HEK293T (cell line): ENCODE results near the gene SEPTIN11.

Source experiments
- CTCF ChIA-PET: fragments of 350-600 bp; formaldehyde crosslinking; extraction: SDS; loops from one replicate; lab custom pipeline; 2021; ENCODE audit warnings: antibody characterized with exemption, inconsistent platforms; lab: Yijun Ruan, JAX
- POLR2A ChIA-PET: fragments of 350-600 bp; formaldehyde crosslinking; extraction: SDS; loops from one replicate; lab custom pipeline; 2020; ENCODE audit warnings: antibody characterized with exemption, inconsistent platforms; lab: Yijun Ruan, JAX
- DNase-seq: peaks from one replicate; pipeline ENCODE4 v3.0.0; 2012; ENCODE audit warnings: mixed read lengths; ENCODE audit errors: extremely low spot score
- ARNT ChIP-seq: fragments of 450-650 bp; IDR thresholded peaks from 2 replicates; pipeline ENCODE4 v1.6.1; 2017; ENCODE audit warnings: mild to moderate bottlenecking
- BHLHE40 ChIP-seq: fragments of 450-650 bp; IDR thresholded peaks from 2 replicates; pipeline ENCODE4 v1.6.1; 2016; ENCODE audit warnings: mild to moderate bottlenecking, moderate library complexity, borderline replicate concordance
- CTBP1 ChIP-seq: fragments of 450-650 bp; IDR thresholded peaks from 2 replicates; pipeline ENCODE4 v1.6.1; 2016; ENCODE audit warnings: borderline replicate concordance
- ELF4 ChIP-seq: fragments of 450-650 bp; IDR thresholded peaks from 2 replicates; pipeline ENCODE4 v1.6.1; 2017; ENCODE audit warnings: antibody characterized with exemption
- FOXA1 ChIP-seq: fragments of 450-650 bp; IDR thresholded peaks from 2 replicates; pipeline ENCODE4 v1.6.1; 2016; ENCODE audit warnings: mild to moderate bottlenecking
- FOXK2 ChIP-seq: fragments of 450-650 bp; IDR thresholded peaks from 2 replicates; pipeline ENCODE4 v1.6.1; 2016; ENCODE audit warnings: mild to moderate bottlenecking
- FOXM1 ChIP-seq: fragments of 450-650 bp; IDR thresholded peaks from 2 replicates; pipeline ENCODE4 v1.6.1; 2017; ENCODE audit warnings: mild to moderate bottlenecking, borderline replicate concordance
- HDGF ChIP-seq: fragments of 450-650 bp; IDR thresholded peaks from 2 replicates; pipeline ENCODE4 v1.6.1; 2017; ENCODE audit warnings: antibody characterized with exemption, borderline replicate concordance
- L3MBTL2 ChIP-seq: fragments of 450-650 bp; conservative IDR thresholded peaks from 2 replicates; pipeline ENCODE4 v1.6.1; 2016; ENCODE audit warnings: mild to moderate bottlenecking
- LEF1 ChIP-seq: fragments of 450-650 bp; IDR thresholded peaks from 2 replicates; pipeline ENCODE4 v1.6.1; 2017; ENCODE audit warnings: mild to moderate bottlenecking, borderline replicate concordance
- NFRKB ChIP-seq: fragments of 450-650 bp; IDR thresholded peaks from 2 replicates; pipeline ENCODE4 v1.6.1; 2016; ENCODE audit warnings: mild to moderate bottlenecking, moderate library complexity
- SP1 ChIP-seq: fragments of 450-650 bp; IDR thresholded peaks from 2 replicates; pipeline ENCODE4 v1.6.1; 2017
- SUZ12 ChIP-seq: fragments of 450-650 bp; IDR thresholded peaks from 2 replicates; pipeline ENCODE4 v1.6.1; 2016; ENCODE audit warnings: mild to moderate bottlenecking
- TARDBP ChIP-seq: fragments of 450-650 bp; IDR thresholded peaks from 2 replicates; pipeline ENCODE4 v1.6.1; 2016
- ZNF384 ChIP-seq: fragments of 450-650 bp; IDR thresholded peaks from 2 replicates; pipeline ENCODE4 v1.6.1; 2016
- TF ChIP-seq, protein P1 (sequence below): fragments of 450-650 bp; IDR thresholded peaks from 2 replicates; pipeline ENCODE4 v1.6.1; 2016

SEPTIN11 gene

DNA sequence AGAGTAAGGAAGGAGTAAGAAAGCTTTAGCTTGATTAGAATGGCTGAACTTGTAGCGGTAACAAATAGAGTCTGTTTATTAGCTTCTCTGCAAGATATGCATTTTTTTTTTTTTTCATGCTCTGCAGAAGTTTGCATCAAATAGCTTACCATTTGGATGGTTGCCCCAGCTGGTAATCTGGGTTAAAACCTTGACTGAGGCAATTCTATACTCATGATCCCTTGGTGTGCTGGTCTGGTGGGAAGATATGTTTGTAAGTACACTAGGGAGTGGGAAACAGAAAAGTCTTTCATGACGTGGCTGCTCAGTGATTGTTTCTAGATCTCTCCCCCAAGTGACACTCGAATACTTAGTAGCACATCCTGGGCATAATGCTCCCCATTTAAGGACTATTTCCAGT, 32.1 kb downstream of the SEPTIN11 start:
- no peak for DNase-seq
- no peak for TF ChIP-seq ARNT
- TF ChIP-seq L3MBTL2: no peak
- no peak for TF ChIP-seq SUZ12
- no peak for TF ChIP-seq NFRKB
- TF ChIP-seq ELF4: no peak
- TF ChIP-seq LEF1: no peak
- ChIA-PET POLR2A (no interaction called here), CTCF (no interaction called here)

DNA sequence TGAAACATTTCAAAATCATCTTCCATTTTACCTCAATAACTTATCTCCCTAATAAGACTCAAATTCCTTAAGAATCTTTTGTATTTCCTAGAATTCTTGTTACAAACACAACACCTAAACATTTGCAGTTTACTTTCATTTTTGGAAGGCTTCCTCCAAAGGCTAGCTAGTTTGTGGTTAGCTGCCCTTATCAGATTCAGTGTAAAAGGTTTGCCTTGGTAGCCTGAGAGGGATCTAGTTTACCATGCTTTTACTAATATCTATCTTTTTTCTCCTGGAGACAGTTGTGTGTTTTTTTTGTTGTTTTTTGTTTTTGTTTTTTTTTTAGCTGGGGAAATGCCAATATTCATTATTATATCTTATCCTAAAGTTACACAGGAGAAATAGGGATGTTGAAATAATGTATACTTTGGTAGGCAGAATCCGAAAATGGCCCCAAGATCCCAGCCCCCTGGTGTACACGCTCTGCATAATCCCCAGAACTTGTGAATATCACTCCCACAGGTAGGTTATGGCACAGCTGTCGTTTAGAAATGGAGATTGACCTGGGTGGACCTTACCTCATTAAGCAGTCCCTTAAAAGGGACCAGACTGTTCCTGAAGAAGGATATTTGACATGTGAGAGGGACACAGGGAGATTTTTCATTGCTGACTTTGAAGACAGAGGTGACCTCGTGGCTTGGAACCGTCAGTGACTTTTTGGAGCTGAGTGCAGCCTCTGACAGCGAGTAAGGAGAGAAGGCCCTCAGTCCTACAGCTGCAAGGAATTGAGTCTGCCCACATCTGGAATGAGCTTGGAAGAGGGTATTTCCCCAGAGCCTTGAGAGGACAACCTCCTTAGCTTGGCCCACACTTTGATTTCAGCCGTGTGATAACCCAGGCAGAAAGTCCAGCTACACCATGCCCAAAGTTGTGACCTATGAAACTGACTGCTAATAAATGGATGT, 33.4 kb downstream of the SEPTIN11 start:
- DNase-seq: peak; percentile 34
- CTCF ChIA-PET: interaction anchor here (0.8 kb wide), 1 partner anchor 16 kb away, joined by 4 read pairs; no protein-coding TSS in a partner anchor
- TF ChIP-seq ARNT (no peak), FOXK2 (no peak), BHLHE40 (no peak), ZNF384 (no peak), CTBP1 (no peak), FOXA1 (no peak), L3MBTL2 (no peak), FOXM1 (no peak), SUZ12 (no peak), ELF4 (no peak), HDGF (no peak), SP1 (no peak), NFRKB (no peak), LEF1 (no peak), TARDBP (no peak)
- TF ChIP-seq, protein P1, sequence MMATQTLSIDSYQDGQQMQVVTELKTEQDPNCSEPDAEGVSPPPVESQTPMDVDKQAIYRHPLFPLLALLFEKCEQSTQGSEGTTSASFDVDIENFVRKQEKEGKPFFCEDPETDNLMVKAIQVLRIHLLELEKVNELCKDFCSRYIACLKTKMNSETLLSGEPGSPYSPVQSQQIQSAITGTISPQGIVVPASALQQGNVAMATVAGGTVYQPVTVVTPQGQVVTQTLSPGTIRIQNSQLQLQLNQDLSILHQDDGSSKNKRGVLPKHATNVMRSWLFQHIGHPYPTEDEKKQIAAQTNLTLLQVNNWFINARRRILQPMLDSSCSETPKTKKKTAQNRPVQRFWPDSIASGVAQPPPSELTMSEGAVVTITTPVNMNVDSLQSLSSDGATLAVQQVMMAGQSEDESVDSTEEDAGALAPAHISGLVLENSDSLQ: no peak
- POLR2A ChIA-PET: no interaction called here

DNA sequence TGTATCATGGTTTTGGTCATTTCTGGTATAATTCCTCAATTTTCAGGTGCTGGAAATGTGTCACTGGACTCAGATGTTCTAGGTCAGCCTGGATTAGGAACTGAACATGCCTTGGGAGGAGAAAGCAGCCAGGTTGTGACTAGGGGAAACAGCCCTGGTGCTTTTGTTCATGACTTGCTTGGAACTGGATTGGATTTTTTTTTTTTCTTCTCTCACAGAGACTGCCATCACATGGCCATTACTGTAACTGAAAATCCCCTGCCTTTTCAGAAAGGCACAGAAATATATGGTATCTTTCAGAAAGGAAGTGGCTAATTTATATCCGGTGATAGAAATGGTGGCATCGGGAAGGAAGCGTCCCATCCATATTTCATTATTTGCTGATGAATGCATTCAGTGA, 34.6 kb downstream of the SEPTIN11 start:
- TF ChIP-seq FOXK2: no peak
- peak; percentile 81 for TF ChIP-seq ZNF384
- no peak for TF ChIP-seq SP1
- TF ChIP-seq SUZ12: no peak
- TF ChIP-seq TARDBP: no peak
- TF ChIP-seq FOXA1: no peak
- ChIA-PET CTCF (no interaction called here), POLR2A (no interaction called here)
- peak; percentile 24 for DNase-seq

DNA sequence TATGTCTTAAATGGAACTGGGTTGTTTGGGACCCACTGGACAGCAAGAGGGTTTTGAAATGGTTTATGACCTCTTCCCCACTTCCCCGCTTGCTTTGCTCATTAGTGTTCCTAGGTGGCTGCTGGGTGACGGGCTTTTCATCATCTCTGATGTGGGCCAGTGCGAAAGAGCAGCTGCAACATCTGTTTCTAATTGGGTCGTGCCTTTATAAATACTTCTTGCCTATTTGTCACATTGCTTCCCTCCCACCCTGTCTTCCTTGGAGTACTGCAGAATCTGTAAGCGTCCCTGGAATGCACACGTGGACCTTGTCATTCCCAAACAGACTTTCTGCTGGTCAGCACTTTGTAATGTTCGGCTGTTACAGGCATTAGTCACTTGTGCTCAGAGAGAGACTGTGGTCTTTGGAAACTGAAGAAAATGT, 35.2 kb downstream of the SEPTIN11 start:
- ChIA-PET POLR2A (interaction anchor here (1.3 kb wide), 1 partner anchor 10 kb away, joined by 3 read pairs; no protein-coding TSS in a partner anchor), CTCF (interaction anchor here (1.2 kb wide), 1 partner anchor 34 kb away, joined by 3 read pairs; no protein-coding TSS in a partner anchor)
- TF ChIP-seq, protein P1: no peak
- TF ChIP-seq TARDBP: no peak
- no peak for TF ChIP-seq LEF1
- TF ChIP-seq CTBP1: no peak
- no peak for TF ChIP-seq SP1
- TF ChIP-seq NFRKB: no peak
- no peak for TF ChIP-seq FOXM1
- no peak for TF ChIP-seq L3MBTL2
- no peak for TF ChIP-seq FOXK2
- TF ChIP-seq BHLHE40: no peak
- no peak for TF ChIP-seq ELF4
- no peak for TF ChIP-seq FOXA1
- TF ChIP-seq ARNT: no peak
- TF ChIP-seq HDGF: no peak
- TF ChIP-seq ZNF384: no peak
- no peak for TF ChIP-seq SUZ12
- DNase-seq: no peak

DNA sequence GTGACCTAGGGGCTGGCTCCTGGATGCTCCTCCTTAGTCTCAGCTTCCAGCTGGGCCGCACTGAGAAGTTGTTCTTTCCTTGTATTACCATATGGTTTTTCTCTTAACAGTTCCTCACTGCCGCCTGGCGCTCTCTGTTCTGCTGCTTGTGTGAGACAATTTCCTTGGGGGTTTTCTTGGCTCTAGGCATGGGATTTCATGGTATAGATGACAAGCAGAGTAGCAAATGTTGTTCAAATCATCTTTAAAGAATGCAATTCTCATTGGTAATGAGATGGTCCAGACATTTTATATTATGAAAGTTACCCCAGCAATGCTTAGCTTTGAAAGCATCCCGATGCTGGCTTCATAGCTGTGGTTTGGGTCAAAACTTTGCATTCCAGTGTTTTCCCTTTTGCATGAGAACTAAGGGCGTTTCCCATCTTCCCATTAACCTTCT, 37.6 kb downstream of the SEPTIN11 start:
- DNase-seq: no peak
- CTCF ChIA-PET: no interaction called here
- POLR2A ChIA-PET: no interaction called here
- TF ChIP-seq ARNT (no peak), HDGF (no peak), ELF4 (no peak), FOXA1 (no peak), BHLHE40 (no peak), CTBP1 (no peak), ZNF384 (no peak), SP1 (no peak), FOXK2 (no peak), L3MBTL2 (no peak), NFRKB (no peak), TARDBP (no peak), FOXM1 (no peak), LEF1 (no peak)
- TF ChIP-seq, protein P1: no peak

DNA sequence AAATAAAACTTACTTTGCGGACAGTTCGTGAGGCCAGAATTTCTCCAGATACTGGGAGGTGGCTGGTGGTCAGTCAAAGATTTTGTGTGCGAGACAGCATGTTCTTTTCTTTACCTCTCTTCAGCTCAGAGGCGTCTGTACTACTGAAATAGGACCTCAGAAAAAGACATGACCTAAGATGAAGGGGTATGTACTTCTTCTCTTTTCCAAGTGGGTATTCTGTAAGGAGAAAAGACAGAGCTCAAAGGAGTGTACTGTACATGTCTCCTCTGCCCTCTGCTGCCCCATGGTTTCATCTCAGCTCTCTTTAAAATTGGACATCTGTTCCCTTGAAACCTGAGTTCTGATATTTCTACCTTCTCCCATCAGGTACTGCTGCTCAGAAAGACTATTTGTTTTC, 38.1 kb downstream of the SEPTIN11 start:
- POLR2A ChIA-PET: no interaction called here
- CTCF ChIA-PET: no interaction called here
- TF ChIP-seq CTBP1 (no peak), HDGF (no peak), ELF4 (no peak), ARNT (no peak), SP1 (no peak)
- no peak for DNase-seq
